Measurements from ENCODE around the gene CCDC195. TPM values are rescaled to one million over a fixed set of nuclear protein-coding genes. Genes with fewer than 3 reads are reported as not detected.

Gene CCDC195
- polyA plus RNA-seq, 1 experiment: not detected

- POLR2A ChIA-PET: no interaction called here
- CTCF ChIA-PET: no interaction called here
- Histone ChIP-seq H3K27me3 (ENCODE audit: control insufficient read depth, insufficient read depth, low read length) (no peaks in the 10 kb centered on the region), H3K4me3 (ENCODE audit: low read depth, low read length) (no peak overlapping the region), H3K9me3 (ENCODE audit: control insufficient read depth, insufficient read depth, low read length) (peaks cover 1% of the 10 kb centered on the region; the same call in 1 of the 2 replicates), H3K27ac (ENCODE audit: low read depth, low read length) (no peak overlapping the region)
- no peak for DNase-seq (ENCODE audit: low read depth, low spot score)
- no peak for TF ChIP-seq CTCF (IDR thresholded peaks at IDR 0.05; ENCODE audit: low read depth, low read length)
Measured at GRCh38 chr2:224751996-224752698, 36.0 kb upstream of the CCDC195 start.

DNA sequence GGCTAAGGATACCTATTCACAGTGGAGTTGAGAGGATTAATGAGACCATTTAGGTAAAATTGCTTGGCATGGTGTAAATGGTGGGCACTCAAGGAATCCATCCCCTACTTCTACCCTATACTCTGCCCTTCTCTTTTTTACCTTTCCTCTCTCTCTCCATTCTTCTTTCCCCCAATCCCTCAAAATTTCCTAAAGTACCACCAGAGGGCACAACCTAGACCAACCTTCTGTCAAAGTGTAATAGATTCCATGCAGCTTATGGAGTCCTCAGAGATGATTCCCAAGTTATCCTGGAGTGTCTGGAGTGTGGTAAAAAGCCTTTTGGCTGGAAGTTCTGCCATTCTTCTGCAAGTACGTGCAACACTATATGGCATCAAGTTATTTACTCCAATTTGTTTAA lies 33.0 kb upstream of the CCDC195 start:
- H3K4me3 ChIP-seq (ENCODE audit: low read depth, low read length): no peak overlapping the region
- CTCF ChIA-PET: no interaction called here
- POLR2A ChIA-PET: no interaction called here
- H3K9me3 ChIP-seq (ENCODE audit: control insufficient read depth, insufficient read depth, low read length): no peaks in the 10 kb centered on the region
- H3K27ac ChIP-seq (ENCODE audit: low read depth, low read length): no peak overlapping the region
- no peak for DNase-seq (ENCODE audit: low read depth, low spot score)
- TF ChIP-seq CTCF (IDR thresholded peaks at IDR 0.05; ENCODE audit: low read depth, low read length): 0 out of 2 replicates have a peak, but pooled peaks have one; percentile 20
- no peaks in the 10 kb centered on the region for H3K27me3 ChIP-seq (ENCODE audit: control insufficient read depth, insufficient read depth, low read length)

GRCh38 chr2:224747765-224748164 lies 31.6 kb upstream of the CCDC195 start:
- ChIA-PET POLR2A (no interaction called here), CTCF (no interaction called here)
- no peak for TF ChIP-seq CTCF (IDR thresholded peaks at IDR 0.05; ENCODE audit: low read depth, low read length)
- no peak for DNase-seq (ENCODE audit: low read depth, low spot score)
- Histone ChIP-seq H3K4me3 (ENCODE audit: low read depth, low read length) (no peak overlapping the region), H3K9me3 (ENCODE audit: control insufficient read depth, insufficient read depth, low read length) (no peaks in the 10 kb centered on the region), H3K27ac (ENCODE audit: low read depth, low read length) (no peak overlapping the region), H3K27me3 (ENCODE audit: control insufficient read depth, insufficient read depth, low read length) (no peaks in the 10 kb centered on the region)

DNA sequence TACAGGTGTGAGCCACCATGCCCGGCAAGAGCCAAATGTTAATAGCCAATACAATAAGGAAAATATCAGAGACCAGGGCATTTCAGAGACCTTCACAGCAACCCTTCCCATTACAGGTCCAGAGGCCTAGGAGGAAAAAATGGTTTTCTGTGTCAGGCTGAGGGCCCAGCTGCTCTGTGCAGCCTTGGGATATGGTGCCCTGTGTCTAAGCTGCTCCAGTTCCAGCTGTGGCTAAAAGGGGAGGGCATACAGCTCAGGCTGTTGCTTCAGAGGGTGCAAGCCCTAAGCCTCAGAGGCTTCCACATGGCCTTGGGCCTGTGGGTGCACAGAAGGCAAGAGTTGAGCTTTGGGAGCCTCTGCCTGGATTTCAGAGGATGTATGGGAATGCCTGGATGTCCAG lies 20.1 kb upstream of the CCDC195 start:
- POLR2A ChIA-PET: no interaction called here
- TF ChIP-seq CTCF (IDR thresholded peaks at IDR 0.05; ENCODE audit: low read depth, low read length): no peak
- Histone ChIP-seq H3K4me3 (ENCODE audit: low read depth, low read length) (no peak overlapping the region), H3K27ac (ENCODE audit: low read depth, low read length) (no peak overlapping the region), H3K27me3 (ENCODE audit: control insufficient read depth, insufficient read depth, low read length) (no peaks in the 10 kb centered on the region), H3K9me3 (ENCODE audit: control insufficient read depth, insufficient read depth, low read length) (peaks cover 9% of the 10 kb centered on the region)
- CTCF ChIA-PET: no interaction called here
- no peak for DNase-seq (ENCODE audit: low read depth, low spot score)

DNA sequence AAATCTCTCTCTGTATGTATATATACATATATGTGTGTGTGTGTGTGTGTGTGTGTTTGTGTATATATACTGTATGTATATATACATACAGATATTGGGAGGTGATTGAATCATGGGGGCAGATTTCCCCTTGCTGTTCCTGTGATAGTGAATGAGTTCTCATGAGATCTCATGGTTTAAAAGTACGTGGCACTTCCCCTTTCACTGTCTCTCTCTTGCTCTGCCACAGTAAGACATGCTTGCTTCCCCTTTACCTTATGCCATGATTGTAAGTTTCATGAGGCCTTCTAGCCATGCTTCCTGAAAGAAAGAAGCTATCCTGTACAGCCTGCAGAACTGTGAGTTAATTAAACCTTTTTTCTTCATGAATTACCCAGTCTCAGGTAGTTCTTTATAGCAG lies 18.8 kb upstream of the CCDC195 start:
- no peak for DNase-seq (ENCODE audit: low read depth, low spot score)
- no peak for TF ChIP-seq CTCF (IDR thresholded peaks at IDR 0.05; ENCODE audit: low read depth, low read length)
- CTCF ChIA-PET: no interaction called here
- POLR2A ChIA-PET: no interaction called here
- Histone ChIP-seq H3K9me3 (ENCODE audit: control insufficient read depth, insufficient read depth, low read length) (peaks cover 9% of the 10 kb centered on the region), H3K27me3 (ENCODE audit: control insufficient read depth, insufficient read depth, low read length) (no peaks in the 10 kb centered on the region), H3K27ac (ENCODE audit: low read depth, low read length) (no peak overlapping the region), H3K4me3 (ENCODE audit: low read depth, low read length) (no peak overlapping the region)
